Skeletal muscle cell (primary cell): ENCODE results near the gene MCCC1.
"Not testable (repeated sequence)": the region's sequence is repeated elsewhere in the genome, so short reads cannot be mapped to it uniquely, and the experiment has no call there.

Experiments
- DNase-seq: peaks from one replicate; pipeline ENCODE4 v3.0.0-alpha.2; 2010; ENCODE audit warnings: low read depth
- H3K4me3 ChIP-seq: 2 replicates; pipeline ENCODE4 v1.5.1; 2011; ENCODE audit warnings: low read depth, mild to moderate bottlenecking, control low read depth, low read length, moderate library complexity

Gene MCCC1

DNA sequence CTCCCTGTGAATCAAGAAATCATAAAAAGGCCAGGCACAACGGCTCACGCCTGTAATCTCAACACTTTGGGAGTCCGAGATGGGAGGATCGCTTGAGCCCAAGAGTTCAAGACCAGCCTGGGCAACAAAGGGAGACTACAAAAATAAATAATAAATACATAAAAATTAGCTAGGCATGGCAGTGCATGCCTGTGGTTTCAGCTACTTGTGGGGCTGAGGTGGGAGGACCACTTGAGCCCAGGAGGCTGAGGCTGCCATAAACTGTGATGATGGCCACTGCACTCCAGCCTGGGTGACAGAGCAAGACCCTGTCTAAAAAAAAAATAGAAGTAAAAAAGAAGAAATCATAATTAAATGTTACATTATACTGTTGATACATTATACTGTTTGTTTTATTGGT, 91.0 kb downstream of the MCCC1 start:
- no peak for DNase-seq
- no peak overlapping the region for H3K4me3 ChIP-seq

DNA sequence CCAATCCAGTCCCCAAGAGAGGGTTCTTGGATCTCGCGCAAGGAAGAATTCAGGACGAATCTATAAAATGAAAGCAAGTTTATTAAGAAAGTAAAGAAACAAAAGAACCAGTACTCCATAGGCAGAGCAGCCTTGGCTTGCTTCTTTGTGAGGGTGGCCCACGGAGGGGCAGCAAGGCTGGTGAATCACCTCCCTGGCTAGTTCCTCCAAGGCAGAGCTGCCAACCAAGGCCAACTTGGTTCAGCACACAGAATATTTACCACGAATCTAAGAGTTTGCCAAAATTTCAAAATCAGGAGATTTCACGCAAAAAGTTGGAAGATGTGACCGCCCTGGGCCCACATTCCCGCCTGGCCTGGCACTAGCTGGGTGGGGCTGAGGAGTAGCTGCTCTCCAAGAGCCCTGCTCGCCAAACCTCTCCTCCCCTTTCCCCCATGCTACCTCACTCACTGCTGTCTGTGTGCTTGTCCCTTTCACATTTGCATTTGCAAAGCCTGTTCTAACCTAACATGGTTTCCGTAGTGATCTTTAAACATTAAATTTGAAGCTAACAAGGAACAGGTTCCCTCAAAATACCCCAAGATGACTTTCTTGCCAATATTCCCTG, 92.8 kb downstream of the MCCC1 start:
- no peak for DNase-seq
- H3K4me3 ChIP-seq, result no peak overlapping the region

GRCh38 chr3:182999767-183000166, 99.5 kb downstream of the MCCC1 start:
- DNase-seq, result no peak
- H3K4me3 ChIP-seq, result no peak overlapping the region

DNA sequence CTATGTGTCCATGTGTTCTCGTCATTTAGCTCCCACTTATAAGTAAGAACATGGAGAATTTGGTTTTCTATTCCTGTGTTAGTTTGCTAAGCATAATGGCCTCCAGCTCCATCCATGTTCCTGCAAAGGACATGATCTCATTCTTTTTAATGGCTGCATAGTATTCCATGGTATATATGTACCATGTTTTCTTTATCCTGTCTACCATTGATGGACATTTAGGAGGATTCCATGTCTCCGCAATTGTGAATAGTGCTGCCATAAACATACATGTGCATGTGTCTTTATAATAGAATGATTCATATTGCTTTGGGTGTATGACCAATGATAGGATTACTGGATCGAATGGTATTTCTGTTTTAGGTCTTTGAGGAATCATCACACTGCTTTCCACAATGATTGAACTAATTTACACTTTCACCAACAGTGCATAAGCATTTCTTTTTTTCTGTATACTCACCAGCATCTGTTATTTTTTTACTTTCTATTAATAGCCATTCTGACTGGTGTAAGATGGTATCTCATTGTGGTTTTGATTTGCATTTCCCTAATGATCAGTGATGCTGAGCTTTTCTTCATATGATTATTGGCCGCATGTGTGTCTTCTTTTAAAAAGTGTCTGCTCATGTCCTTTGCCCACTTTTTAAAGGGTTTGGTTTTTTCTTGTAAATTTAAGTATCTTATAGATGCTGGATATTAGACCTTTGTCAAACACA, 105.7 kb downstream of the MCCC1 start:
- not testable (repeated sequence) for DNase-seq, H3K4me3 ChIP-seq

GRCh38 chr3:182989566-182989965, 109.7 kb downstream of the MCCC1 start:
- no peak overlapping the region for H3K4me3 ChIP-seq
- no peak for DNase-seq

- H3K4me3 ChIP-seq, result no peak overlapping the region
- DNase-seq, result no peak
Observed at GRCh38 chr3:182986021-182986420, 113.3 kb downstream of the MCCC1 start.

- no peak overlapping the region for H3K4me3 ChIP-seq
- DNase-seq, result peak; percentile 14
Observed at GRCh38 chr3:182983876-182984275, 115.4 kb downstream of the MCCC1 start.

- no peak for DNase-seq
- peak overlapping the region; percentile 68 for H3K4me3 ChIP-seq
Observed at GRCh38 chr3:182981038-182981380, 118.3 kb downstream of the MCCC1 start.

DNA sequence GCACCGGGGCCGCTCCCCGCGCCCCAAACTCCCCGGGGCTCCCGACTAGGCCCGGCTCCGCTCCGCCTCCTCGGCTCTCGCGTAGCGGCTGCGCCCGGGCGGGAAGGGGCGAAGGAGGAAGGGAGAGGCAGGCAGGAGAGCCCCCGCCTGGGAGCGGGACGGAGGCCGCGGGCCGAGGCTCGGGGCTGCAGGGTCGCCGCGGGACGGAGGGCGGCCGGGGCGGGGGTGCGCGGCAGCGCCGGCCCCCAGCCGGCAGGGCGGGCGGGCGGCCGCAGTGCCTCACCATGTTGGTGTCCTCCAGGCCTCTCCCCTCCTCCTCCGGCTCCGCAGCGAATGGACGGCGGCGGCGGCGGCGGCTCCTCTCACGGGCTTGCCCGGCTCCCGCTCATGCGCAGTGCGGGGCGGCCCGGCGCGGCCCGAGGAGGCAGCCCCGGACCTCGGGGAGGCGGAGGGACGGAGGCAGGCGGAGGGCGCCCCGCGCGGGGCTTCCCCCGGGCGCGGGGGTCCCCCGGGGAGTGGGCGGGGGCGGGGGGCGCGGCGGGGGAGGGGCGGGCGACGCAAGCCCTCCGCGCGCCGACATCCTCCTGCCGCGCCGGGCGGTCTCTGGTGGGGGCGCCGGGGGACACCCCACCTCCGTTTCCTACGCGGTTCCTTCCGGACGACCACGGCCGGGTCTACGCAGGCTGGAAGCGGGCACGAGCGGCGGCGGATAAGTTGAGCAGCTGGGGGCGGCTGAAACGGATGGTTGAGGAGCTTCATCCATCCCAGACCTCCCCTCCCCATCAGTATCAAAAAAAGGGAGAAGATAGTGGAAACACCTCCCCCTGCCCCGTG, 118.9 kb downstream of the MCCC1 start, which contains the start of gene DCUN1D1:
Gene DCUN1D1, minus strand, starts transcription at position 335 of the 834 bp plus-strand sequence. Its CDS starts 49 bp downstream, at position 286.
- DNase-seq, result peak; percentile 40
- peak within 1 kb of the TSS; percentile 88 for H3K4me3 ChIP-seq

DNA sequence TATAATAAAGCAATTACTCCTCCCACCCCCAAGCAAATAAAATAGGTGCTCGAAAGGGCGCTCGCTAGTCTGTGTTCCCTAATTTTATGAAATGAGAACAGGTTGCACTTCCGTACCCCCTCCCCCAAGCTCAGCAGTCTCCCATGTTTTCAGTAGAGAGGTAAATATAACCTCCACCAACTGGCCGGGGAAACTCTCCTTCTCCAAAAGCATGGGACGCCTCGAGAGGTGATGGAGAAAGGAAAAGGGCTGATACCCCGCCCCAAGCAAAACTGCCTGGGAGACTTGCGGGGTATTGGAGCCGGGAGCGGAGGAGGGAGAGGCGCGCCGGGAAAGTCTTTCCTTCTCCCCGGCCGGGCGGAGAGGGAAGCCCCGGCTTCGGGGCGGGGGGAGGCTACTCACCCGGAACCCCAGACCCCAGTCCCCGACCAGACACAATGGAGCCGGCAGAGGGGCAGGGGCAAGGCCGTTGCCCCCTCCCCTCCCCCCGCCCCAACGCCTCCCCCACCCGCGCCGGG, 119.6 kb downstream of the MCCC1 start:
- no peak for DNase-seq
- peak overlapping the region; percentile 88 for H3K4me3 ChIP-seq

DNA sequence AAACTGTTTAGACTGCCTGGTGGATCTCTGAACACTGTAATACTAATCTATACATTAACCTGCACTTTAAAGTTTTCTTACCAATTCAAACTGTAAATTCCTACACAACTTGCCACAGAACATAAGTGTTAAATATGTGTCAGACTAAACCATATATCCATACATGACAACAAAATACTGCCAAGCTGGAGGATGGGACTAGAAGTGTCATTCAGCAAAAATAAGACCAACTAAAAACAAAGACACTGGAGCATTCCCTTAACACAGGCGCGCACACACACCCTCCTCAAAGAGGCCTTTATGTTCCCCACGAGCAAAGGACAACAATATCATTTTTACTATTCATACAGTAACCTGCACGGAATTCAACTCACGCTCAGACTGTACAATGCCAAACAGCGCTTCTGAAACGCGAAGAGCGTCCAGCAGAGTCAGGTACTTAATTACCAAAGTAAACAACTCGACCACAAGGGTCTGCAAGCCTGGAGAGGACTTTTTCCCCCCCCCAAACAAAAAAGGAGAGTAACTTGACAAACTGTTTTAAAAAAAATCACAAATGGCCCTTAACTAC, 120.1 kb downstream of the MCCC1 start:
- H3K4me3 ChIP-seq, result peak overlapping the region; percentile 88
- no peak for DNase-seq

GRCh38 chr3:182978387-182978786, 120.9 kb downstream of the MCCC1 start:
- no peak overlapping the region for H3K4me3 ChIP-seq
- no peak for DNase-seq

- no peak for DNase-seq
- H3K4me3 ChIP-seq, result no peak overlapping the region
Observed at GRCh38 chr3:182973047-182973446, 126.2 kb downstream of the MCCC1 start.

GRCh38 chr3:182972387-182972786, 126.9 kb downstream of the MCCC1 start:
- no peak for DNase-seq
- no peak overlapping the region for H3K4me3 ChIP-seq

- peak; percentile 12 for DNase-seq
- no peak overlapping the region for H3K4me3 ChIP-seq
Observed at GRCh38 chr3:182971637-182972036, 127.7 kb downstream of the MCCC1 start.

GRCh38 chr3:182970811-182971418, 128.4 kb downstream of the MCCC1 start:
- DNase-seq, result no peak
- H3K4me3 ChIP-seq, result no peak overlapping the region

DNA sequence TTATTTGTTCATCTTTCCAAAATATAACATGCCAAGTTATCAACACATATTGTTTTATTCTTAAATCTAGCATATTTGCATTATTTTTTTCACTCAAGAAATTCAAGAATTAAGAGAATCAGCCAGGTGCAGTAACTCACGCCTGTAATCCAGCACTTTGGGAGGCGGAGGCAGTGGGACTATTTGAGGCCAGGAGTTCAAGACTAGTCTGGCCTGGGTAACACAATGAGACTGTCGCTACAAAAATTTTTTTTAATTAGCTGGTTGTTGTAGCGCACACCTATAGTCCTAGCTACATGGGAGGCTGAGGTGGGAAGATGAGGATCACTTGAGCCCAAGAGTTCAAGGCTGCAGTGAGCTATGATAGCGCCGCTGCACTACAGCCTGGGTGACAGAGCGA, 129.4 kb downstream of the MCCC1 start:
- DNase-seq, result no peak
- no peak overlapping the region for H3K4me3 ChIP-seq

DNA sequence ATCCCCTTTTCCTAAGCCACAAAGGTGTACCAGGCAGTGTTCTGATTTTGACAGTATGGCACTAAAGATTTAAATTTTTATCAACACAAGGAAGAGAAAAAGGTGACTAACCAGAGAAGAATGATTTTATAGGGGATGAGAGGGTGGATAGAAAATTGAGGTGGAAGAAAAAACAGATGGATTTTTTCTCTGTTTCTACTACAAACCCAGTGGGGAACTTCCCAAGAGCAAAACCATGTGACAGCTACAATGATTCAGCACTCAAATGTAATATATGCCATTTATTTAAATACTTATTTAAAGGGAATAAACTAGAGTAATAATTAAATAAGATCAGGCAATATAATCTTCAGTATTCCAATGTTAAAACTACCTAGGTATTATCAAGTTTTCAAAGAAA, 130.0 kb downstream of the MCCC1 start:
- no peak overlapping the region for H3K4me3 ChIP-seq
- DNase-seq, result peak; percentile 15
